ENCODE measurements around the gene HAUS2.
"Not testable (repeated sequence)": the region's sequence is repeated elsewhere in the genome, so short reads cannot be mapped to it uniquely, and the experiment has no call there.

HAUS2 gene

GRCh38 chr15:42576040-42576594 is 27.5 kb downstream of the HAUS2 start:
- no peak for DNase-seq (ENCODE audit: low read depth)

- no peak for DNase-seq (ENCODE audit: low read depth)
Observed at GRCh38 chr15:42576776-42577175, 28.1 kb downstream of the HAUS2 start.

GRCh38 chr15:42577514-42578031 is 28.9 kb downstream of the HAUS2 start:
- DNase-seq (ENCODE audit: low read depth): no peak

- DNase-seq (ENCODE audit: low read depth): no peak
Observed at GRCh38 chr15:42578984-42579537, 30.4 kb downstream of the HAUS2 start.

- DNase-seq (ENCODE audit: low read depth): peak; percentile 62
Observed at GRCh38 chr15:42581272-42581730, 32.7 kb downstream of the HAUS2 start.

GRCh38 chr15:42582569-42583375 is 34.1 kb downstream of the HAUS2 start:
- DNase-seq (ENCODE audit: low read depth): no peak

GRCh38 chr15:42584031-42584765 is 35.6 kb downstream of the HAUS2 start:
- no peak for DNase-seq (ENCODE audit: low read depth)

GRCh38 chr15:42590619-42591237 is 42.1 kb downstream of the HAUS2 start:
- DNase-seq (ENCODE audit: low read depth): no peak

- DNase-seq (ENCODE audit: low read depth): no peak
Observed at GRCh38 chr15:42591238-42591934, 42.7 kb downstream of the HAUS2 start.

- DNase-seq (ENCODE audit: low read depth): no peak
Observed at GRCh38 chr15:42592716-42593115, 44.1 kb downstream of the HAUS2 start.

- no peak for DNase-seq (ENCODE audit: low read depth)
Observed at GRCh38 chr15:42593143-42593542, 44.5 kb downstream of the HAUS2 start.

- no peak for DNase-seq (ENCODE audit: low read depth)
Observed at GRCh38 chr15:42594095-42594494, 45.5 kb downstream of the HAUS2 start.

- DNase-seq (ENCODE audit: low read depth): no peak
Observed at GRCh38 chr15:42595626-42596240, 47.1 kb downstream of the HAUS2 start.

GRCh38 chr15:42601316-42601715 is 52.7 kb downstream of the HAUS2 start:
- not testable (repeated sequence) for DNase-seq (ENCODE audit: low read depth)

GRCh38 chr15:42602501-42602900 is 53.9 kb downstream of the HAUS2 start:
- no peak for DNase-seq (ENCODE audit: low read depth)

- DNase-seq (ENCODE audit: low read depth): no peak
Observed at GRCh38 chr15:42603978-42604377, 55.3 kb downstream of the HAUS2 start.

- no peak for DNase-seq (ENCODE audit: low read depth)
Observed at GRCh38 chr15:42604894-42605744, 56.5 kb downstream of the HAUS2 start.

- no peak for DNase-seq (ENCODE audit: low read depth)
Observed at GRCh38 chr15:42605796-42606195, 57.2 kb downstream of the HAUS2 start.

GRCh38 chr15:42608110-42608531 is 59.5 kb downstream of the HAUS2 start:
- no peak for DNase-seq (ENCODE audit: low read depth)

Data from stimulated activated CD4-positive, alpha-beta T cell treated with anti-CD3 and anti-CD28 coated beads, Interleukin-2, amount 100 ng/mL, for 4 hours (primary cell).